Testis (tissue), 2 donors: Measurements from ENCODE around the gene HOXD11.

Source experiments
- POLR2A ChIP-seq: fragments of 450-650 bp; IDR thresholded peaks from one replicate; pipeline ENCODE4 v1.6.1; 2017; ENCODE audit warnings: antibody characterized with exemption, mild to moderate bottlenecking, moderate library complexity
- TF ChIP-seq, protein P1 (sequence below), 3 experiments: fragments of 450-650 bp in 2 of 3; fragments of 200-600 bp in 1 of 3; sonication (generic) in 1 of 3; IDR thresholded peaks; one replicate each; pipeline ENCODE4 v1.5.1; 2016 to 2019; ENCODE audit warnings: antibody characterized with exemption in 3 of 3, mild to moderate bottlenecking in 2 of 3, moderate library complexity in 1 of 3

DNA sequence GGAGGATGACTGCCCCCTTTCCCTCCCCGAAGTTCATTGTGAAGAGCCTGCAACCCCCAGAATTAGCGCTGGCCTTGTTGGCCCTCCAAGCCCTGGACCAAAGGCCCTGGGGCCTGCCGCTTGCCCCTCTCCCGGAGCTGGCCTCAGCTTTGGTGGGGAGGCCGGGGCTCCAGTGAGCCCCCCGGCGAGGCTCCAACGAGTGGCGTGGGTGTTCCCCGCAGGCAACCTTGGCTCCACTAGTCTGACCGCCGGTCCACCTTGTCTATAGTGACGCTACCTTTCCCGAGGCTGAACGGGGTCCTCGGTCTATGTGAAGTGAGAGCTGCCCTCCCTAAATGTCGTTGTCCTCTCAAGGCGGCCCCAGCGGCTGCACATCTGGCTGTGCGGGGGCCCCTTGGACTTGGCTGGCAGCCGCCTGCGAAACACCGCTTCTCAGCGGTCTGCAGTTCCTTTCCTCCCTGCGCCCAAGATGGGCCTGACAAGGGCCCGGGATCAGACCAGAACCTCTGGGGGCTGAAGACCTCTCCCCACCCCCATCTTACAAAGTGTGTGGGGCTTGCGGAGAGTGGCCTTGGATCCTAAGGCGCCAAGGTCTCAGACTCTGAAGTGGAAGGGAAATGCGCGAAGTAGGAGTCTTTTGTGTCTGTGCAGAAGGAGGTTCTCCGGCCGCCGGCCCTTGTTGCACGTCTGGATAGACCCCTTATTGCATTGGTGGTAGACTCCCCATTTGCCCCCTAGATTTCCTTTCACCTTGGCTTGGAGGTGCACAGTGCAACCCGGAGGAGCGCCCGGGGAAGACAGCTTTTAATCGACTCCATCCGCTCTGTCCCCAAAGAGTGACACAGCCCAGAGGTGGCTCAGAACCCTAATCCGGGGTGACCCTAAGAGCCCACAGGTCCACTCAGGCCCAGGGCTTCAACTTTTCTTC lies 5.6 kb downstream of the HOXD11 start:
- TF ChIP-seq, protein P1, sequence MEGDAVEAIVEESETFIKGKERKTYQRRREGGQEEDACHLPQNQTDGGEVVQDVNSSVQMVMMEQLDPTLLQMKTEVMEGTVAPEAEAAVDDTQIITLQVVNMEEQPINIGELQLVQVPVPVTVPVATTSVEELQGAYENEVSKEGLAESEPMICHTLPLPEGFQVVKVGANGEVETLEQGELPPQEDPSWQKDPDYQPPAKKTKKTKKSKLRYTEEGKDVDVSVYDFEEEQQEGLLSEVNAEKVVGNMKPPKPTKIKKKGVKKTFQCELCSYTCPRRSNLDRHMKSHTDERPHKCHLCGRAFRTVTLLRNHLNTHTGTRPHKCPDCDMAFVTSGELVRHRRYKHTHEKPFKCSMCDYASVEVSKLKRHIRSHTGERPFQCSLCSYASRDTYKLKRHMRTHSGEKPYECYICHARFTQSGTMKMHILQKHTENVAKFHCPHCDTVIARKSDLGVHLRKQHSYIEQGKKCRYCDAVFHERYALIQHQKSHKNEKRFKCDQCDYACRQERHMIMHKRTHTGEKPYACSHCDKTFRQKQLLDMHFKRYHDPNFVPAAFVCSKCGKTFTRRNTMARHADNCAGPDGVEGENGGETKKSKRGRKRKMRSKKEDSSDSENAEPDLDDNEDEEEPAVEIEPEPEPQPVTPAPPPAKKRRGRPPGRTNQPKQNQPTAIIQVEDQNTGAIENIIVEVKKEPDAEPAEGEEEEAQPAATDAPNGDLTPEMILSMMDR (IDR thresholded peaks at IDR 0.05) = no peak
- TF ChIP-seq POLR2A = no peak
